Dermis blood vessel endothelial cell (primary cell): ENCODE measurements around the gene CTDSP2. TPM values are rescaled to one million over a fixed set of nuclear protein-coding genes. Genes with fewer than 3 reads are reported as not detected.
"Not testable (repeated sequence)": the region's sequence is repeated elsewhere in the genome, so short reads cannot be mapped to it uniquely, and the experiment has no call there.

Source experiments
- DNase-seq: peaks from one replicate; pipeline ENCODE4 v3.0.0; 2010
- total RNA-seq: library from RNA; depleted of rRNA; stranded (reverse); fragments of >200 nt; gene quantifications from 2 replicates; pipeline ENCODE4 v1.2.3, GENCODE V29; 2014

Gene CTDSP2
- total RNA-seq, 1 donor from 2014 or later, result 85.4 TPM

DNA sequence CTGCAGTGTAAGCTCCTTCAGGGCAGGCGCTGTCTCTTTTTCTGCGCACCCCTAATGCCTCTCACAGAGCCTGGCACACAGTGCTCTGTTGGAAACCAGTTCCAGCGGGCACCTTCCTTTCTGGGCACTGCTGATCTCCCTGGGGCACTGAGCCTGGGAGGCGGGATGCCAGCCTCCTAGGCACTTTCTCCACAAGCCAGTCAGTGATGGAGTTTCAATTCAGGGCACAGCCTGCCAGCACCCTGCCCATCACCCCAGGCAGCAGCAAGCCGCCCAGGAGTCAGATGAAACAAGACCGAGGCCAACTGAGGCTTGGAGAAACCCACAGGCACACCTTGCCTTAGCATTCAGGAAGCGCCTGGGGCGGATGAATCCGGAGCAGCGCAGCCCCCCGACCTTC, 5.7 kb upstream of the CTDSP2 start:
- no peak for DNase-seq

DNA sequence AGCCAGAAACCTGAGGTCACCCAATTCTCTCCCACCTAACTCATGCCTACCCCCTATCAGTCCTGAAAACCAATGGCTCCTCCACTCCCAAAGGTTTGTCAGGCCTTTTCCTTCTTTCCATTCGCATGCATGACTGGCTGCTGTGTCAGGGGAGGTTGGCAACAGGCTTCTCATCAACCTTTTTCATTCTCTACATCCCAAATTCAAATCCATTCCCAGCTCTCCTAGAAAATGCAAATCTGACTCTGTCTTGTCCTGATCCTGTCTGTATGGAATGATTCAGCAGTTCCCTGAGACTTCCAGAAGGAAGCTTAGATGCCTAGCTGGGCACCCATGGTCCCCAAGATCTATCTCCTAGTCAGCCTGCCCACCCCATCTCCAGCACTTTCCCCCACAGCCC, 5.0 kb upstream of the CTDSP2 start:
- no peak for DNase-seq

DNA sequence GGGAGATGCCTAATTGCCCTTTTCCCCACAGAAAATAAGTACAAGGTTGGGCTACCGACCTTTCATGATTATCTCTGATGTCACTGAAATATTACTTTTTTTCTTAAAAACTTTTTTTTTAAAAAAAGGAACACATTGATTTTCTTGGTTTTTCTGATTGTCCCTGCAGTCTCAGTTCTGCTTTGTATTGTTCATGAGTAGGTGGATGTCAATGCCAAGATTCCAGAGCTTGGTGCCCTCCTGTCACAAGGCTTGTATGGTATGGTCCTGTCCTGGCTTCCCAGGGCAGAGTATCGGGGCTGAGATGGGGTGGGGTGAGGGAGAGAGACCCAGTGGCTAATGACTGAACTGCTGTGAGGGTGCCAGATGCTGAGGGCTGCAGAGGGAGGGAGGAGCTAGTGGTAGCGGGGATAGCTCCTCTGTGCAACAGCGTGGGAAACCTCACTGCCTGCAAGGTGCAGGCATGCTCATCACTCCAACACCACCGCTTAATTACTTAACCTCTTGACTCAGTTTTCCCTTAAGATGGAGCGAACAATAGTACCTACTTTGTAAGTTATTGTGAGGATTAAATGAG, 4.4 kb upstream of the CTDSP2 start:
- DNase-seq, result no peak

DNA sequence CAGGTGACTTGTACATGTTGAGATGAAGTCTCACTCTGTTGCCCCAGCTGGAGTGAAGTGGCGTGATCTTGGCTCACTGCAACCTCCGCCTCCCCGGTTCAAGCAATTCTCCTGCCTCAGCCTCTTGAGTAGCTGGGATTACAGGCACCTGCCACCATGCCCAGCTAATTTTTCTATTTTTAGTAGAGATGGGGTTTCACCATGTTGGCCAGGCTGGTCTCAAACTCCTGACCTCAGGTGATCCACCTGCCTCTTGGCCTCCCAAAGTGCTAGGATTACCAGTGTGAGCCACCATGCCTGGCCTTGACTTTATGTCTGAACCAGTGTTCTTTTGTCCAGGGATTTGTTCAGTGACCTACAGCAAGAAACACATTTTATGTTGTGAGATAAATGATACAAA, 2.9 kb upstream of the CTDSP2 start:
- DNase-seq, result not testable (repeated sequence)

DNA sequence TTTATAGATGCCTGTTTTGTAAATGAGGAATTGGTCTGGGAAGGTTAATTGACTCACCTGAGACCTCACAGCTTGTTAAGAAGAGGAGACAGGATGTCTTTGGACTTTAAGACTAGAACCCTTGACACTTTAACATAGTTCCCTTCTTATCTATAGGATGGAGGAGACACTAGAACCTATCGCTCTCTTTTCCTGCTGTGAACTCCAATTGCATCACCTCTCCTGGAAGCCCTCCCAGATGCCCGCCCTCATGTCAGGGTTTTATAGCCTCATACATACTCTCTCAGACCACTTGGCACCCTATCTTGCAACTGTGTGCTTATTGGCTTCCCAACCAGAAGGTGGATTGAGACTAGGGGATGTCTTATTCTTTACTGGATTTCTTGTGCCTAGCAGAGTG, 2.5 kb upstream of the CTDSP2 start:
- DNase-seq, result no peak

DNA sequence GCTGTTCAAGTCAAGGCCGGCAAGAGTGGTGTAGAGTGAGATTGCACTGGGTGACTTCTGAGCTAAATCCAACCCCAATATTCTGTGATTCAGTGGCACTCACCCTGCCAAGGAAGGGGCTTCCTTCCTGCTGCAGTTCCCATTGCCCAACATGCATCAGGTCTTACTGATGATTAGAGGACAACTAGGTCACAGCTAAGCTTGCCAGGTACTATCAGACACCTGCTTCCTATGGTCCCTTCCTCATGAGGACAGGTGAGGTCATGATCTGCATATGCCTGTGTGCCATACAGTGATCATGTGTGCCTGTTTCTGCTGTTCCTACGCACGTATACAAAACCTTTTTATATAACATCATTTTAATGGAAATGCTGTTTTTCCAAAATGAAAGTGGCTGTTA, 1.7 kb upstream of the CTDSP2 start:
- DNase-seq, result no peak

DNA sequence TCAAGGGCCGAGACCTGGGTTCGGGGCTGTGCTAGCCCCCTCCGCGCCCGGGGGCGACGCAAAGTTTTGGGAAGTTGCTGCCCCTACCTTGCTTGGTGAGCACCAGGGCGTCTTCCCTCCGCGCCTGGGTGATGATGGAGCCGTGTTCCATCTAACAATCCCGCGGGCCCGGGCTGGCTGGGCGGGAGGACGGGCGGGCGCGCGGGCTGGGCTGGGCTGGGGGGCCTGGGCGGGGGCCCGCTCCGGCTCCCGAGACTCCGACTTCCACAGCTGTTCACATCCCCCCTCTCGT, 298 bp downstream of the CTDSP2 start:
- DNase-seq, result no peak

DNA sequence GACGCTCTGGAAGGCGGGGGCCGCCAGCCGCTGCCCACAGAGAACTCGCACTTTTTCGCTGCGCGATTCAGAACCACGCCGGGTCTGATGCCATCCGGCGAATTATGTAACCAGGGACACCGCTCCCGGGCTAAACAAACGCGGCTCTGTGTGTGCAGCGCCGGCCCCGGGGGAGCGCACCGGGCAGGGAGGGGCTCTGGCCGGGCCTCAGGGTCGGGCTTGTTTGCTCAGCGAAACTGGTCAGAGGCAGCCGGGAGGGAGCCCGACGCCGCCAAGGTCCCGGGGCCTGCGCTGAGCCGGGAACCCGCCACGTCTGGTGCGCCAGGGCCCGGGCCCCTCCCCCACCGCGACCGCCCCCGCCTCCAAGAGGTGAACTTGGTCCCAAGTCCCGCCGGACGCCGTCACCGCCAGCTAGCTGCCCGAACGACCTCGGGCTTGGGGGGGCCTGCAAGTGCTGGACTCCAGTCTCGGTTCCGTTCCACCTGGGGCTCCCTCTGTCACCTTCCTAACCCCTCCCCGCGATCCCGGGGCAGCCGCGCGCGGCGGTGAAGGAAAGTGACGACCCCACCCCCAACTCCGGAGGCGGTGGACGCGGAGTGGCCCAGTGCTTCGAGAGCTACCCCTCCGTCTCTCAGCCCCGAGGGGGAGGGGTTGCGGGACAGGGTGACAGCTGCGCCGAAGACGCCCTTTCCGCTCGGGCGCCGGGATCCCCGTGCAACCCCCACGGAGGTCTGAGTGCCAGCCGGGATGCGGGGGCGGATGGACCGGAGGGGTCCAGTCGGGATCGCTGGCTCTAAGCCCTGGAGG, 848 bp downstream of the CTDSP2 start:
- DNase-seq, result peak; percentile 64

DNA sequence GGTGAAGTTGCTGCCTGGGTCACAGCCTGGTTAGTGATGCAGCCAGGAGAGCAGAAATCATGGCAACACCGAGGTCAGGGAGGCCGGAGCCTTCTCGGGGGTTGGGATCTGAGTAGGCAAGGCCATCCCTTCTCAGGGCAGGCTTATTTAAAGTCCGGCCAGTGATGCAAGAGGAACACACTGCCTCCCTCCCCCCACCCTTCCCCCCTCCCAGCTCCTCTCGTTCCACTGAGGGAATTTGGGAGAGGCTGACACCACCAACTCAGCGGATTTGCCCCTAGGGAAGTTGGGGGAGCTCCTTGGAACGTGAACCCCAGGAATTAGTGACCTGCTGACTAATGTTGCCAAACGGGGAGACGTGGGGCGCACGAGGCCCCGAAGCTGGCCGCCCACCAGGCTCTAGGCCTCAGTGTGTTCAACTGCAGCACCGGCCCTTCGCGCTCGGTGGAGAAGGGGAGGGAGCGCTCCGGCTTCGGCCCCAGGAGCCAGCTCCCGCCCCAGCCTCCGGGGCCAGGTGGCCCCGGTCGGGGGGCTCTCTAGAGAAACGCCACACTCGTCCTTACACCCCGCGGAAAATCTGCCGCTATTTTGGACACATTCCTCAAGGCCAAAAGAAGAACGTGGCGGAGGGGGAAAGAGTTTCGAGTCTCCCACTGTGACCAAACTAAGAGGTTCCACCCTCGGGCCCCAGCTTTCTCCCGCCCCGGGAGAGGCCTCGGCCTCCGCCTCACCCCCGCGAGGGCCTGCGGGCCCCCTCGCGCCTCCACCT, 1.6 kb downstream of the CTDSP2 start:
- DNase-seq, result peak; percentile 64

DNA sequence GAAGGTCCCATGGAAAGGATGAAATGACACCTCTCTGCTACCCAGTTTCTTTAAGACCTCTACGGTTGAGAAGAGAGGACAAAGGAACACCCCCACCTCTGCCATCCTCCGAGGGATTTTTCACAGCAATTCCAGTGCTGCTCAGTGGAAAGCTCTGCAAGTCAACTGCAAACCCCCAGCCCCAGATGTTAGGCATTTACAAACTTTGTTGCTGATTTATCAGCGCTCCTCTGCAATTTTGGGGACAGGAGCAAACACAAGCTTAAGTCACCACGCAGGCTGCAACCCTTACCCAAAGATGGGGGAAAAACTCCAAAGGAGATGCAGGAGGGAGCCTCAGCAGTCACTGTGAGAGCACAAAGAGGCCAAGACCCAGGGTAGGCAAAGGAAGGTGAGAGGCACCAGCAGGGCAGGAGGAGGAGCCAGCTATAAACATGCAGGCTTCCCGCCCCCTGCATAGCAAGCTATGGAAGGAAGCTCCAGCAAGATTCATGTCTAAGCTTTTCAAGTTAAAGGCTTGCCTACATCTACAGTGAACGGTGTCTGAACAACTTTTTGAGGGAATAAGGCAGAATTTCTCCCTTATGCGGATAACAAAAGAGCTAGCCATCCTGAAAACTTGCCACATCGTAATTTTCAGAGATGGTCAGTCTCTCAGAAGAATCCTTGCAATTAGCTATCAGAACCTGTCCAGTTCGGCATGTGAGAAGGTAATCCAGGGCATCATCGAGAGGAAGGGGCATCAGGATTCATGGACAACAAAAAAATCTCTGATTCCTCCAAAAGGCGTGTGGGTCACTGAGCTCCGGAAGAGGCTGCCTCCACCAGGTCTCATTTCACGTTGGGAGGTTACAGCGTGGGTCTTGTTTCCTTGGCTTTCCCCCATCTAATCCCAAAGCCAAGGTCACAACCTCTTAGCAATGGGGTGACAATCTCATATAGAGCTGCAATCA, 3.9 kb downstream of the CTDSP2 start:
- DNase-seq, result no peak

DNA sequence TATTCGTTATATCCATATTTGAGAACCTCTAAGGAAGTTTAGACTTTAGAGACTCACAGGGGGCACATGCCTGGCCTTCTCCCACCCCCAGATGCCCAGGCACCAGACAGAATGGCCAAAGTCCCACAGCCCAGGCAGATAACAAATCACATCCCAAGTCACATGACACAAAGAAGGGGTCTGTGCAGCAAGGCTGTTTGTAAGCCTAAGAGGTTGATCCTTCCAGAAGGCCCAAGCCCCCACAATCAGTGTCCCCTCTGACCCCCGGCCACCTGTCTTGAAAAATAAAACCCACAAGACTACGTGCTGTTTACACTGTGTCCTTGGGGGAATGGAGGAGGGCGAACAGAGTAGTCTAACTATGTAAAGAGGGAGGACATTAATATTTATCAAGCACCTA, 5.1 kb downstream of the CTDSP2 start:
- DNase-seq, result no peak

DNA sequence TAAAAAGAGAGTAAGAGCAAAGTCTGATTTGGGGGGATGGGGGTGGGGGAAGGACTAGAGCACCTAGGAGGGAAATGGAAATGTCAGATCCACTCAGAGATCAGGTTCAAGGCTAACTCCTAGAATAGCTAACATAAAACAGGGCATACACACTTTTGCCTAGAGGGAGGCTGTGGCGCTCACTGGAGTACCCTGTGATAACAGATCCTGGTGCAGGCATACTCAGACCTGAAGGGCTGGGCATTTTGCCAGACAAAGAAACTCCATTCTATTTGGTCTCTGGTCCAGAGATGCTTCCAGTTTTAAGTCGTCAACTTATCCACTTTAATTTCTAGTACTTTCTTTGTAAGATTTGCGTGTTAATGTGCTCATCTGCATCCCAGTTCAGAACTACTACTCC, 5.8 kb downstream of the CTDSP2 start:
- peak; percentile 61 for DNase-seq

DNA sequence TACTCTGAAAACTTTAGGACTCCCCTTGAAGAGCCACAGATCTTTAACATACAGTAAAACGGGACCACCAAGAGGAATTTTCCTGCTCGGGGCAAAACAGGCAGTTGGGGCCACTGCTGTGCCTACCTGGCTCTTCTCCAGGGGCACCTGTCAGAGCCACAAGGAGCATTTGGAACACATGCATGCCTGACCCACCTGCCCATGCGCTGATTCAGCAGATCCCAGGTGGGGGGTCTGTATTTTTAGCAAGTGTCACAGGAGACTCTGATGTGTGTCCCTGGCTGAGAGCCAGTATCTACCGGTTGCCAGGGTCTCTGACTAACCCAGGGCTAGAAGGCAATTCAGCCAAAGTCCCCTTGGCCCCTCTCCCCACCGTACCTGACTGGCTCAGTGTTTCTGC, 6.5 kb downstream of the CTDSP2 start:
- DNase-seq, result no peak

DNA sequence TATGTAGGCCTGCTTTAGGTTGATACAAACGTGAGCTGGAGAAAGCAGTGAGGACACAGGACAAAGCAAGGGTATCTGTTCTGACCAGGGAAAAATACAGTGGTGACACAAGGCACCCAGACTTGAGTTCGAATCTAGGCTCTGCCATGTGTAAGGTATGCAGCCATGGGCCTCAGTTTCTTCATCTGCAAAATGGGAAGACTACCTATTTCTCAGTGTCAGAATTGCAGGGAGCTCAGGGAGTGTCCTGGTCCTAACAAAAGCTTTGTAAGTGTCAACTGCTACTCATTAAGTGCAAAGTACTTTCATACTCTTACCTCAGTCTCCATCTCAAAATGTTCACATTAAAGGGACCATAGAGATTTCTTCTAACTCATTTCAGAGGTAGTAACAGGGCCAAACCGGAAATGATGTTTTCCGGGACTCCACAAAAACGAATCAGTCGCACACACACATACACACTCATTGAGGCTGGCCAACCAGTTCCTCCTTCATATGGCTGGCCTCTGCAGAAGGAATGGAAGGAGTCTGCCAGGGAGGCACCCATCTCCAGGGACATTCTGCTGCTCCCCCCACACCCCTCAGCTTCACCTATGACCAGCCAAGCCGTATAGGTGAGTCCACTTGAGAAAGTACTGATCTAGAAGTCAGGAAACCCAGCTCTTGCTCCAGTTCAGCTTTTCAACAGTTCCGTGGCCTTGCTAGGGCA, 7.8 kb downstream of the CTDSP2 start:
- peak; percentile 89 for DNase-seq

DNA sequence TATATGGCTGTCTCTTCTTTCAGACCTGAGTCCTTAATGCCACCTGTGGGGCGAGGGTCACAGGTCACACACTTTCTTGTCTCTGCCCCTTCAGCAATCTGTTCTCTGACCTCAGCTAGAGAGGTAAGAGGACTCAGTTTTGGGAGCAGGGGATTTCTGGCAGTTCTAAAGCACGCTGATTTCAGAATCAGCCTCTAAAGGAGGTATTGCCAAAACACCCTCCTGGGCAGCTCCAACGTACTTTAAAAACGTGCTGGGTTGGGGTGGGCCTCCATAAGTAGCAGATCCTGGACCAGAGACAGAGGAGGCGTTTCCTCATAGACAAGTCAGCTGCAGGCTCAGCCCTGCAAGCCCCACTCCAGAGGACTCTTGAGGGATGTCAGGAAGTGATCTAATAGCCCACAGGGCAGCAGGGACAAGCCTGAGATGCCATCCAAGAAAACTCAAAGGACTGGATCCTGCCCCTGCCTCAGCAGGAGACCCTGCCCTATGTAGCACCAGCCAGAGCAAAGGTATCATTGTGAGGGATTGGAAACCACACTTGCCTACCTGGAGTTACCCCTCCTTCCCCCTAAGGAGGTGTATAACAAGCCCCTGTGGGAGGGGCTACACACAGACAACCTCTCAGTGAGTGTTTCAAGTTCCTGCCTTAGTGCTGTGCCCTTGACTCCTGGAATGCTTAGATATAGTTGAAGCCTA, 8.5 kb downstream of the CTDSP2 start:
- peak; percentile 81 for DNase-seq

DNA sequence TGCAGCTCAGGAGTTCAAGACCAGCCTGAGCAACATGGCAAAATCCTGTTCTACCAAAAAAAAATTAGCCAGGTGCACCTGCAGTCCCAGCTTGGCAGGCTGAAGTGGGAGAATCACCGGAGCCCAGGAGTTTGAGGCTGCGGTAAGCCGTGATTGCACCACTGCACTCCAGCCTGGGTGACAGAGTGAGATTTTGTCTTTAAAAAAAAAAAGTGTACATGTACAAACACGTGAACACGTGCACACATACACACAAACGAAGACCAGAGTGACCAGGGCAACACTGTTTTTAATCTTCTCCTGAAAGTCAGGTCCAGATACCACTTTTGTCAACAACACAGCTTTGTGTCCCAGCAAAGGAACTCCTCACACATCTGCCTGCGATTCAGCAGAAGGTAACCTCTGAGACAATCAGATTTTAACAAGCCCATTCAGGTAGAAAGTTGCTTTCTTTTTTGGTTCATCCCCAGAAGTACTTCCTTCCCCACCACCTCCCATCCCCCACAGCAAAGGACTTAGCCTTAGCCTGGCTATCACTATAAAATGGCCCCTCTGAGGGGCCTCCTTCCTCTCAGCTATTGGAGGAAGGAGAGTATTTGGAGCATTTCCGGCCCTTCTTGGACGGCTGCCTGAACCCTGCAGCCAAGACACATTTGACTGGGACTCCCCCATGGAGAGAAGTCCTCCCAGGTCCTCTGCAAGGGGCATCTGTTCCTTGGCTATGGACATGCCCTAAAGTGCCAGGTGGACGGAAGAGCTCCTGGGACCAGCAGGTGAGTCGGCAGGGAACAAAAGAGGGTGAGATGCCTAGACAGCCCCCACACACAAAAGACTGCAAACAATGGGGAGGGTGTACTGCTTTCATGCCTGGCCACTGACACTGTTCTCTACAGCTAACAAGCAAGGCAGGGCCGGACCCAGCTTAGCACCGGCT, 9.8 kb downstream of the CTDSP2 start:
- DNase-seq, result peak; percentile 87

DNA sequence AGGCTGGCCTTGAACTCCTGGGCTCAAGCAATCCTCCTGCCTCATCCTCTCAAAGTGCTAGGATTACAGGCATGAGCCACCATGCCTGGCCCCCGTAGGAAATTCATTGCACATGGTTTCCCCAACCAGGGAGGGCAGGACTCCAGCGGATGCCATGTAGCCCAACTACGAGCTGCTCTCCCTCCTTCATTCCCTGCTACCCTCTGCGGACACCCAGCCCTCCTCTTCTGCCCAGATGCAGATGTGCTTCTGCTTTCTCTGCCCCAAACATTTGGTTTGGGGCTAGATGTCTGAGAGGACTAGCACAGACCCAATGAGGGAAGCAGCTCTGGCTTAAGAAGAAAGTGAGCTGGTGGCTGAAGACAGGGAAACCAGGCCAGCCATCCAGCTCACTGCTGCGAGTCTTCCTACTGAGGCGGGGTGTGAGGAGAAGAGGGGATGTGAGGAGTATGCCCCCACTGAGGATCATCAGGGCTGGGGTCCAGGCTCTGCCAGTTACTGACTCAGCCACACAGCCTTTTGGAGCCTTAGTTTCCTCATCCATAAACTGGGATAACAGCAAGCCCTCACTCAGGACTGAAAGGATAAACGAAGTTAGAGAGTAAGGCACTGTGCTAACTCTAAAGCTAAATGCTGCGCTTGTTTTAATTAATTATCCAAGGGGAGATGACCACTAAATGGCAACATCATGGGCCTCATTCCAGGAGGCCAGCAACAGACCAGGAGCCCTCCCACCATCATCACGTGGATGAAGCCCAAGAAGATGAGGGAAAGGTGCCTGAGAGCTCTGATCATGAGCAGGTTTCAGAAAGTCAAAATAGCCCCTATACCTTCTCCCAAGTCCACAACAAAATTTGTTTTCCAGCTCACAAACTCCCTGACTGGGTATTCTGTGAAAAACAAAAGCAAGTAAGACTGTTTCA, 10.9 kb downstream of the CTDSP2 start:
- DNase-seq, result no peak

DNA sequence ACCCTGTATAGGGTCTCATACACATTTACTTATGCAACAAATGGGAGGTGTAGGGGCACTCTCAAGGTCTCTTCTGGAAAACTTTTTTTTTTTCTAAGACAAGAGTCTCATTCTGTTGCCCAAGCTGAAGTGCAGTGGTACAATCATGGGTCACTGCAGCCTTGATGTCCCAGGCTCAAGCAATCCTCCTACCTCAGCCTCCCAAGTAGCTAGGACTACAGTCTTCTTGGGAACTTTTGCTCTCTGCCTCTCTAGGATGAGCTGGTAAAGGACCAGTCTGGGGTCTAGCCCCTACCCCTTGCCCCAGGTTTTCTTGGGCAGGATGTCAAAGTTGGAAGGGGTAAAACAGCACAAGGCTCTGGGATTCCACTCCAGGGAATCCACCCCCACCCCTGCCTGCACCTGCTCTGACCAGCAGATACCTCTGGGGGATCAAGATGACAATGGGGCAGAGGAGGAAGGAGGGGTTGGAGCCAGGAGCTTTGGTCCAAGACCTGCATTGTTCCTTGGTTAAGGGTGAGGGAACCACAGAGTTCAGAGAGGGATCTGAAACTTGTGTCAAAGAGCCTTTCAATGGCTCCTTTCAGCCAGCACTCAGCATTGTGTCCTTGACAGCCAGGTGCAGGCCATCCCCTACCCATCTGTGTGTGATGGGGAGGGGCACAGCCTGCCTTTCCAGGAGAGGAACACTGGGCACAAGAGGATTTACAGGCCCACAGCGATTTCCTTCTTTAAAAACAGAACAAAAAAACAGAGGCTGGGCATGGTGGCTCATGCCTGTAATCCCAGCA, 12.2 kb downstream of the CTDSP2 start:
- no peak for DNase-seq
